ENCODE measurements around the gene SLC20A1.

Gene SLC20A1

DNA sequence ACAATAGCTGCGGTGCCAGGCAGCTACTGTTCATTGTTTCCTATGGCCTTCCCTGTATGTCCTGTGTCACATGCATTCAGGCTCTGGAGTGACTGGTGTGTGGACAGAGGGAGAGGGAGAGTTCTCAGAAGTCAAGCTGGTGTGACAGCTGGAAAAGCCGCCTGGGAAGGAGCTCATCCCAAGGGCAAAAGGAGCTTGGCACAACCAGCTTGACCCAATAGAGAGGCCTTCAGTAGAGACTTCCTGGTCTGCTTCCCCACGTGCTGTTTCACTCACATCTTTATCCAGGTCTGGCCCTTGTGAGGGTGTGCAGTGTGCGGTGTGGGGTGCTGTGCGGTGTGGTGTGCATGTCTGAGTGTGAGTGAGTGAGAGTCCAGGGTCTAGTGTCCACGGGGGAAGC lies 64.0 kb downstream of the SLC20A1 start:
- peaks cover 0 to under 1% of the 10 kb centered on the region in 2 donors for H3K9me3 Mint-ChIP-seq
- H3K4me3 Mint-ChIP-seq, result no peak overlapping the region
- H3K27me3 Mint-ChIP-seq, result no peaks in the 10 kb centered on the region
- no peak for ATAC-seq (replicated peaks)
- DNase-seq, result no peak
- peak overlapping the region; percentile 83 for H3K27ac Mint-ChIP-seq
- peaks cover 57 to 95% of the 10 kb centered on the region in 2 donors for H3K4me1 Mint-ChIP-seq
- no peaks in the 10 kb centered on the region for H3K36me3 Mint-ChIP-seq

DNA sequence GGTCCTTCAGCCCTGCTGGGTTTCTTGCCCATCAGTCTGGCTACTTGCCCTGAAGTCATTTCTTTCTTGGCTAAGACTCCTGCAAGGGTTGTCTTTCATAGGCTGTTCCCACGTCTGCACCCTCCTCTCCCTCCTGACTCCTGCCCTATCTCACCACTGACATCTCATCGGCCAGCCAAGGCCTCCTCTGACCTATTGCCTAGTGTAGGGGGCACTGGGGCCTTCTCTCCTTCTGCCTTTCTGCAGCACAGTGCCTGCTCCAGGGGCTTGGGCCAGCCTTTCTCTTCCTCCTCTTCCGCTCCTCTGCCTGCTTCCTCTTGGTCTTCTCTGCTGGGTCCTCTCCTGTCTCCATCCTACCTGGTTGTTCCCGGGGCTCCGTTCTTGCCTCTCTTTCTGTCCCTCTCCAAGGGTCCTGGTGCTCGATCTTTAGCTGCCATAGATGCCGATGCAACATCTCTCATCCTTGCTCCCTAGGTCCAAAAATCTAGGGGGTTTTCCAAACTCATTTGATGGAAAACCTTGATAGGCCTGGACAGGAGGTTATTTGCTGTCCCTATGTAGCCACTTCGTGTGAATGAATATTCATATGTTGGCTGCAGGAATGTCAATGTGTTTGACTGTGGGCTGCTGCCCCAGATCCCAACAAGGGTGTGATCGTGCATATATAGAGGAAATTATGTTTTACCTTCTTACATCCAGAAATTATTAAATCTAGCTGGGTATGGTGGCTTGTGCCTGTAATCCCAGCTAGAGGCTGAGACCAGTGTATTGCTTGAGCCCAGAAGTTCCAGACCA lies 65.4 kb downstream of the SLC20A1 start:
- Mint-ChIP-seq H3K27ac (peak overlapping the region; percentile 77), H3K27me3 (no peaks in the 10 kb centered on the region), H3K36me3 (no peaks in the 10 kb centered on the region), H3K9me3 (no peaks in the 10 kb centered on the region), H3K4me3 (peak overlapping the region in 1 of 2 donors; percentile 11), H3K4me1 (peaks cover 44 to 84% of the 10 kb centered on the region in 2 donors)
- ATAC-seq (replicated peaks), result no peak
- no peak for DNase-seq

DNA sequence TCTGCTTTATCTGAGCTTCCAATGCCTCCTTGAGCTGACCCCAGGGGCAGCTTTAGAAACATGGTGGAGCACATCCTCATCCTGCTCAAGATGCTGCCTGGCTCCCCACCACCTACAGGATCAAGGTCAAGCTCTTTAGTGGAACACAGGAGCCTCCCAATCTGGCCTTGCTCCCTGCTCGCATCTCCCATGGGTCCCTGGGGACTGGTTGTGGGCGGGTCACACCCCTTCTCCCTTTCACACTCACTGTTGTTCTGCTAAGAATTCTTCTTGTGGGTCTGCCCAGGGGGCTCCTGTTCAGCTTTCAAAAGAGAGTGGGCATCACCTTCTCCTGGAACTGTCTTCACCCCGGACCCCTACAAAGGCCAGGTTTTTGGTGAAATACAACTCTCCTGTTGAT lies 66.7 kb downstream of the SLC20A1 start:
- H3K36me3 Mint-ChIP-seq, result no peaks in the 10 kb centered on the region
- peaks cover 39 to 70% of the 10 kb centered on the region in 2 donors for H3K4me1 Mint-ChIP-seq
- H3K9me3 Mint-ChIP-seq, result peaks cover 0 to 2% of the 10 kb centered on the region in 2 donors
- peak overlapping the region; percentile 44 for H3K27ac Mint-ChIP-seq
- no peaks in the 10 kb centered on the region for H3K27me3 Mint-ChIP-seq
- ATAC-seq (replicated peaks), result no peak
- H3K4me3 Mint-ChIP-seq, result peak overlapping the region in 1 of 2 donors; percentile 8
- no peak for DNase-seq

DNA sequence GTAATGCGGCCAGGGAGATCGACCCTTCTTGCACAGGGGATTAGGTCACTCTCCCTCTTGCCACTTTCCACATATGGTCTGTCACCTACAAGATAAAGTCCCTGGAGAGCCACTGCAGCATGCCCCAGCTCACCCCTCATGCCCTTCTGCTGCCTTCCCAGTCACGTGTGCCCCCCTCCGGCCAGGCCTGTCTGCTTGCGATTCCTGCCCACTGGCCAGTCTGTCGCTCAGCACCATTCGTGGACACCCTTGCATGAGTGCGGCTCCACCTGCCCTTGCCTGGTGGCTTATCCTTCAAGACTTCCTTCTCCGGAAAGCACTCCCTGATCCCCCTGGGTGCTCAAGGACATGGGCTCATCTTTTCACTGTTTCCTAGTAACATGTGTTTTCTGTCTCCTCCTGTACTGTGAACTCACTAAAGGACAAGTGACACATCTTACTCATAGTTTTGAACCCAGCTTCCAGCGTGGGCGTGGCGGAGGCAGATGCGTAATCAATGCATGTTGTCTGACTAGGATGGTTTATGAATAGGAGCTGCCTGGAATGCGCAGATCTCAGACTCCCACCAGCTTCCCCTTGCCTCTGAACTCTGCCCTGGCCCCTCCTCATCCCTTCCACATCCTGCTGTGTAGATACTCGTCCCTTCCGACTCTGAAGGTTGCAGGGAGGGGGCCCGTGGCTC lies 67.3 kb downstream of the SLC20A1 start:
- no peaks in the 10 kb centered on the region for H3K36me3 Mint-ChIP-seq
- peaks cover 0 to 2% of the 10 kb centered on the region in 2 donors for H3K9me3 Mint-ChIP-seq
- no peak for DNase-seq
- H3K27me3 Mint-ChIP-seq, result no peaks in the 10 kb centered on the region
- peaks cover 34 to 65% of the 10 kb centered on the region in 2 donors for H3K4me1 Mint-ChIP-seq
- peak overlapping the region in 1 of 2 donors; percentile 8 for H3K4me3 Mint-ChIP-seq
- no peak for ATAC-seq (replicated peaks)
- peak overlapping the region; percentile 44 for H3K27ac Mint-ChIP-seq
